Measurements from ENCODE around the gene FADD.

Gene FADD

GRCh38 chr11:70233962-70234361, 30.9 kb downstream of the FADD start:
- DNase-seq (ENCODE audit: low read depth) = no peak

- no peak for DNase-seq (ENCODE audit: low read depth)
These were observed 37.2 kb downstream of the FADD start for GRCh38 chr11:70240337-70240736.

- no peak for DNase-seq (ENCODE audit: low read depth)
These were observed 38.6 kb downstream of the FADD start for GRCh38 chr11:70241709-70242108.

GRCh38 chr11:70242885-70243284, 39.8 kb downstream of the FADD start:
- no peak for DNase-seq (ENCODE audit: low read depth)

- peak; percentile 34 for DNase-seq (ENCODE audit: low read depth)
These were observed 41.0 kb downstream of the FADD start for GRCh38 chr11:70243912-70244652.

- peak; percentile 92 for DNase-seq (ENCODE audit: low read depth)
These were observed 41.6 kb downstream of the FADD start for GRCh38 chr11:70244698-70245097.

- DNase-seq (ENCODE audit: low read depth) = peak; percentile 72
These were observed 43.1 kb downstream of the FADD start for GRCh38 chr11:70246196-70246595.

- DNase-seq (ENCODE audit: low read depth) = peak; percentile 42
These were observed 44.1 kb downstream of the FADD start for GRCh38 chr11:70247042-70247709.

- DNase-seq (ENCODE audit: low read depth) = no peak
These were observed 44.6 kb downstream of the FADD start for GRCh38 chr11:70247710-70248072.

- DNase-seq (ENCODE audit: low read depth) = no peak
These were observed 48.0 kb downstream of the FADD start for GRCh38 chr11:70250876-70251658.

GRCh38 chr11:70251659-70252321, 48.7 kb downstream of the FADD start:
- DNase-seq (ENCODE audit: low read depth) = no peak

- DNase-seq (ENCODE audit: low read depth) = no peak
These were observed 49.7 kb downstream of the FADD start for GRCh38 chr11:70252844-70253243.

GRCh38 chr11:70255477-70256116, 52.5 kb downstream of the FADD start:
- DNase-seq (ENCODE audit: low read depth) = peak; percentile 14

Data from amniotic epithelial cell (primary cell).